HG03139 (cell line): ENCODE data around the gene BPIFB2.
"Not testable (repeated sequence)": the region's sequence is repeated elsewhere in the genome, so short reads cannot be mapped to it uniquely, and the experiment has no call there.

ENCODE experiments used
- ATAC-seq: cut with Tn5 transposase; IDR thresholded peaks from one replicate; pipeline ENCODE4 v1.9.1; 2021; ENCODE audit not compliant: unreplicated experiment

BPIFB2 gene

GRCh38 chr20:33034115-33034514 is 26.6 kb downstream of the BPIFB2 start:
- no peak for ATAC-seq

DNA sequence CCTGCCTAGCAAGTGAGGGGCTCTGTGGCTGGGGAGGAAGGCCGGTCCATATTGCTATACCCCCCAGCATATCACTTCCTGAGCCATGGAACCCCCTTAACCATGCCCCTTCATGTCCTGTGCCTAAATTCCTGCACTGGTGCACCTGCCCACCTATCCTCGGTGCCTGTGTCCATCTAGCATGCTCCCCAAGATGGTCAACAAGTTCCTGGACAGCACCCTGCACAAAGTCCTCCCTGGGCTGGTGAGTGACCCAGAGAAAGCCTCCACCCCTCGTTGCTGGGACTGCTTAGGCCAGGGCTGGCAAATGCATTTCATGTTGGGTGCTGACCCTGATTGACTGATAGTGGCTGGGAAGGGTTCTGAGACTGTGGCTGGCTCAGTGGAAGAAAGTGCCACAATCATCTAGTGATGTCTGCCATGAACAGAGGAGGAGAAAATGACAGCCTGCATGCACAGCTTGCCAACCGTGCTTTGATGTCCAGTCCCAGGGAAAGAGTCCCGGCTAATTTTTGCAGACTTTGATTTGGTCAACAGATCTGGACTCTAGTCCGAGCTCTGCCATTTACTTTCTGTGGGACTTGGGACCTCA is 27.5 kb downstream of the BPIFB2 start:
- ATAC-seq: no peak

GRCh38 chr20:33037456-33037855 is 30.0 kb downstream of the BPIFB2 start:
- no peak for ATAC-seq

GRCh38 chr20:33038243-33038642 is 30.7 kb downstream of the BPIFB2 start:
- no peak for ATAC-seq

DNA sequence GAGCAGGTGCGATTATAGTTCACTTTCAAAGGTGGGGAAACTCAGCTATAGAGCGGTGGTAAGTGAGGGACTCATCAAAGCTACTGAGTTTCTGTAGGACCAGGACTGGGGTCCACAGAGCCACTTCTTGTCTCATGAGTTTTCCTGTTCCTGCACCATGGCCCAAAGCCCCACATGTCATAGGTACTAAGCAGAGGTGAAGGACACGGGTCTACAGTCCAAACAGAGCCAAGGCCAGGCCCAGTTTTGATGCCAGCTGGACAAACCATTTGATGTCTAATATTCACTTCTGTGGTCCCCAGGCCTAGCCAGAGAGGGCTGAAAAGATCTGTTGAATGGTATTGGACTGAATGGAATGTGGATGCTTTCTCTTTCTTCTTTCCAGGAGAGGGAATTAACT is 34.9 kb downstream of the BPIFB2 start:
- ATAC-seq: no peak

DNA sequence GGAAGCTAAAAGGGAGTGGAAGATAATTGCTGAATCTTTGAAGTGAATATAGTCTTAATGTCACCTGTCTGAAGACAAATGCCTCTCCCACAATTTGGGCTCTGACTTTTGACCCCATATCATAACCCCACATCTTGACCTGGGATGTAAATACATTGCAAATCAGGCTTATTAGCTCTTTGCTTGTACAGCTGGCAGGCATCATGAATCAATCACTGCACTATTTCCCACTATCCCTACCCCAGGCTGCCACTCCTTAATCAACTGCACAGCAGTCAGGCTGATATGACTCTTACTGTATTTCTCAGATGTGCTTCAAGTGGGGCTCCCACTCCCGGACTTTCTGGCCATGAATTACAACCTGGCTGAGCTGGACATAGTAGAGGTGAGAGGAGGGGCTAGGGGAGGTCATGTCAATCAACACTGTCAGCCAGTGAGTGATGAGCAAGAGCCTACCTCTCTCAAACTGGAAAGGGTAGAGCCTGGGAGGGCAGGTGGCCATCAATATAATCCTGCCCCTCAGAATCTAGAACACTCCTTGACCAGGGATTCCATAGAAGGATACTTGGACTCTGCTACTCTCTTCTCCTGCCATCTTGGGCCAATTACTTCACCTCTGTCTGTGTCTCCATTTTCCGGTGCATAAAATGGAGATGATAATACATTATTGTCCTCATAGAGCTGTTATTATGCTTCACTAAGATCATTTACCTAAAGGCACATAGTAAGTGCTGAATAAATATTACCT is 35.7 kb downstream of the BPIFB2 start:
- no peak for ATAC-seq

GRCh38 chr20:33043731-33044181 is 36.3 kb downstream of the BPIFB2 start:
- ATAC-seq: no peak

DNA sequence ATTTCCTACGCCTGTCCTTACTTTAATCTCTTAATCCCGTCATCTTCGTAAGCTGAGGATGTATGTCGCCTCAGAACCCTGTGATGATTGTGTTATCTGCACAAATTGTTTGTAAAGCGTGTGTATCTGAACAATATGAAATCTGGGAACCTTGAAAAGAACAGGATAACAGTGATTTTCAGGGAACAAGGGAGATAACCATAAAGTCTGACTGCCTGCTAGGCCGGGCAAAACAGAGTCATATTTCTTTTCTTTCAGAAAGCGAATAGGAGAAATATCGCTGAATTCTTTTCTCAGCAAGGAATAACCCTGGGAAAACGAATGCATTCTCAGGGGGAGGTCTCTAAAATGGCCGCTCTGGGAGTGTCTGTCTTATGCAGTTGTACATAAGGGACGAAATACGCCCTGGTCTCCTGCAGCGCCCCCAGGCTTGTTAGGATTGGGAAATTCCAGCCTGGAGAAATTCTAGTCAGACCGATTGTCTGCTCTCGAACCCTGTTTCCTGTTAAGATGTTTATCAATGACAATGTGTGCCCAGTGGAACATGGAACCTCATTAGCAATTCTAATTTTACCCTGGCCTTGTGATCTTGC is 37.7 kb downstream of the BPIFB2 start:
- not testable (repeated sequence) for ATAC-seq

DNA sequence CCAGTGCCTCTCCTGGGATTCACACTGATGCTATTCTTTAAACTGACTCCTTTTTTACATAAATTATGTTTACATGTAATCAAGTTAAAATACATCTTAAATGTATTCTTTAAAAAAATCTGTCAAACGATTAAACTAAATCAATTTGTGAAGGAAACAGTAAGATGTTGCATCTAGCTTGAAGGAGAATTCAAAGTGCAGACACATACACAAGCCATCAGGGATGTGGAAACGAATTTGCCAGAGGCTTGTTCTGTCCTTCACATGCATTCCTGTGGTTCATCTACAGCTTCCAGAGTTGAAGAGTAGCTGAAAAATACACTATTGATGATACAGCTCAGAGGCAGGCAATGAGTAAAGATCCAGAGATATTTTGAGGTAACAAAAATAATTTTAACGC is 38.9 kb downstream of the BPIFB2 start:
- ATAC-seq: no peak

DNA sequence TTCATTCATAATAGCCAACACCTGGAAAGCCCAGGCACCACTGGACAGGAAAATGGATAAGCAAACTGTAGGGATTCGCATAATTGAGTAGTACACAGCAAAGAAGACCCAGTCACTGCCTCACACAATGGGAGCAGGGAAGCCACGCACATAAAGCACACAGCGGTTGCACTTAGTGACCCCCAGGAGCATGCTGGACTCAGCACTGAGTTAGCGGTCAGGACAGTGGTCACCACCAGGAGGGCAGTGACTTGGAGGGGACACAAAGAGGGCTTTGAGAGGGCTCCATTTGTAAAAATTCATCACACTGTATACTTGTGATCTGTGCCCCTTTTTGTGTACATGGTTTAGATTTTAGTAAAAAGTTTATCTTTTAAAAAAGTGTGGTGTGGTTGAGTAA is 43.8 kb downstream of the BPIFB2 start:
- no peak for ATAC-seq

GRCh38 chr20:33053291-33054106 is 46.0 kb downstream of the BPIFB2 start, which contains the start of gene BPIFB3:
TSS of gene BPIFB3 (plus strand) at chr20:33053903. CDS start at chr20:33055436, 1,533 bp downstream.
- ATAC-seq: no peak

GRCh38 chr20:33054381-33054780 is 46.9 kb downstream of the BPIFB2 start:
- ATAC-seq: no peak

GRCh38 chr20:33054791-33055190 is 47.3 kb downstream of the BPIFB2 start:
- ATAC-seq: no peak

DNA sequence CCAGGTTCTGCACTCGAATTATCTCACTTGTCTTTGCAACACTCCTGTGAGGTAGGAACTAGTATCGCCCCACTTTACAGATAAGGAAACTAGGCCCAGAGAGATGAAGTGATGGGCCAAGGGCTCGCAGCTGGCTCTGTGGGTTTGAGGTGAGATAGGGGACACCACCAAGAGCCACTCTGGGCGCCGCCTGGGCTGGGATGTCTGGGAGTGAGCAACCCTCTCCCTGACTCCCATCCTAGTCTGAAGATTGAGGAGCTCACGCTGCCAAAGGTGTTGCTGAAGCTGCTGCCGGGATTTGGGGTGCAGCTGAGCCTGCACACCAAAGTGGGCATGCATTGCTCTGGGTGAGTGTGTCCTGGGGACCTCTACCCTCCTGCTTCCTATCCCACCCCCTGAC is 51.6 kb downstream of the BPIFB2 start:
- no peak for ATAC-seq

DNA sequence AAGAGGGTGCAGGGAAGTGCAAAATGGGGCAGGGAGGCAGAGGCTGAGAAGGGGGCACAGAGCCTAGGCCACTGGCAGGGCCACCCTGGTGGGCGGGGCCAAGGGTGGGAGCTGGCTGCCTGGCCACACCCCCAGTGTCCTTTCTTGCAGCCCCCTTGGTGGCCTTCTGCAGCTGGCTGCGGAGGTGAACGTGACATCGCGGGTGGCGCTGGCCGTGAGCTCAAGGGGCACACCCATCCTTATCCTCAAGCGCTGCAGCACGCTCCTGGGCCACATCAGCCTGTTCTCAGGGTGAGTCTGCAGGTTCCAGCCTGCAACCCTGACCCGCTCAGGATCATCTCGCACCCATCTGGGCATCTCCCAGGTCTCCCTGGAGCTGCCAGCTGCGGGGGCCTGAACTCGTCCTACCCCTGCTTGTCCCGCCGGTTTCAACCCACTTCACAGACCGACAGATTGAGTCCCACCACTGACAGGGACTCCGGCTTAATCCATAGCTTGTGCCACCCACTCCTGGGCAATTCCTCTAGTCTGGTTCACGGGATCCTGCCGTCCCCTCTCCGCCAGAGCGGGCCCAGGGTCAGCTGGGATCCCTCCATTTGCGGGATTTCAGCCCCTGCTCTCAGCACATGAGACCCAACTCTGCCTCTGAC is 52.4 kb downstream of the BPIFB2 start:
- ATAC-seq: no peak

DNA sequence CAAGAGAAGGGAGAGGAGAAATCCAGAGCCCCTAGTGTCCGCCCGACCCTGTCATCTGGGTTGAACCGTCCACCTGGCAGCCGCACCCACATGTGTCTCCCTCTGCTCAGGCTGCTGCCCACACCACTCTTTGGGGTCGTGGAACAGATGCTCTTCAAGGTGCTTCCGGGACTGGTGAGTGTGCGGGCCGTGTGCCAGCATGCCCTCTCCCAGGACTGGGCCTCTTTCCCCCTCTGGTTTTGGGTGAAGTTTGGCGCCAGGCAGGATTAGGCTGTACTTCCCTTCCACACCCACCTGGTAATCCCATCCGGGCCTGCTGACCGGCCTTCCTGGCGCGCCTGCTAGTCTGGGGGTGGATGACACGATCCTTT is 54.1 kb downstream of the BPIFB2 start:
- ATAC-seq: no peak

GRCh38 chr20:33062105-33062824 is 54.8 kb downstream of the BPIFB2 start:
- no peak for ATAC-seq

DNA sequence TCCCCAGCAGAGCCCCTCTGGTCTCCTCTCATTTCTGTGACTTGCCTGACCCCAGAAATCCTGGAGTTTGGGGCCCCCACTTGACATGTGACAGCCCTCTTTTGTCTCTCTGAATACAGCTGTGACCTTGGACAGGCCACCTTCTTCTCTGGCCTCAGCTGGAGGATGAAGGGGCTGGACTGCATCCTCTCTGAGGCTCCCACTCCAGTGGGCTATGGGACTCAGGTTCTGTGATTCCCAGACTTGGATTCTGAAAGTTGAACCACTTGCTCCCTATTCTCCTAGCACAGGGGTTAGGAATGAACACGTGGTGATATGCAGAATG is 55.3 kb downstream of the BPIFB2 start:
- ATAC-seq: no peak

DNA sequence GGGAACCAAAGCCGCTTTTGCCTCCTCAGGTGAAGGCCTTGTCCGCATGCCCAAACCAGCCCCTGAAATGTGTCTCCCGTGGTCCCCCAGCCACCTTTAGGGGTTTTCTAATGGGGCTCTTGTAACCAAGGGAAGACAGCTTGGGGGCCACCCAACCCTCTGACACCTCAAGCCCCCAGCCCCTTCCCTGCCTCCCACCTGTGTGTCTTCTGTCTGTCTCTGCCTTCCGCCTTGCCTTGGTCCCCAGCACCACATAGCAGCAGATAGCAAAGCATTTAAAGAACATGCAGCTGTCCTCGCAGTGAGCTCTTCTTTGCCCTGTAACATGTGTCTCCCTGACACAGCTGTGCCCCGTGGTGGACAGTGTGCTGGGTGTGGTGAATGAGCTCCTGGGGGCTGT is 55.8 kb downstream of the BPIFB2 start:
- no peak for ATAC-seq

- no peak for ATAC-seq
Observed at GRCh38 chr20:33064572-33065287, 57.2 kb downstream of the BPIFB2 start.
